PC-9 (cell line): Measurements from ENCODE around the gene ULBP3. TPM values are rescaled to one million over a fixed set of nuclear protein-coding genes. Genes with fewer than 3 reads are reported as not detected.

Source experiments
- BruUV-seq: library from RNA; stranded (reverse); fragments of 400-500 nt; replicated peaks from 2 replicates; lab custom pipeline; 2021; lab: Mats Ljungman, UMichigan
- CTCF ChIA-PET: fragments of 300-600 bp; sonication (Branson Sonifier 250); formaldehyde crosslinking; loops from one replicate; lab custom pipeline; 2022; ENCODE audit warnings: antibody characterized with exemption; lab: Charles Lee
- POLR2A ChIA-PET: fragments of 300-600 bp; sonication (Branson Sonifier 250); formaldehyde crosslinking; loops from one replicate; lab custom pipeline; 2022; ENCODE audit warnings: antibody characterized with exemption; ENCODE audit not compliant: unreplicated experiment; lab: Charles Lee
- DNase-seq, 2 experiments: peaks; one replicate each; pipeline versions ENCODE4 v3.0.0 to v3.0.0-alpha.2; 2015 to 2022; ENCODE audit warnings: mixed read lengths in 1 of 2
- H2AFZ ChIP-seq: fragments of 200-600 bp; sonication (generic); 2 replicates; pipeline ENCODE4 v1.8.1; 2017; ENCODE audit warnings: antibody characterized with exemption
- H3F3A ChIP-seq: fragments of 200-600 bp; sonication (generic); 2 replicates; pipeline ENCODE4 v1.8.1; 2017; ENCODE audit warnings: antibody characterized with exemption, mild to moderate bottlenecking, low read depth; ENCODE audit not compliant: insufficient read depth
- H3K27ac ChIP-seq: fragments of 200-600 bp; sonication (generic); 2 replicates; pipeline ENCODE4 v1.6.1; 2016; ENCODE audit warnings: mixed run types
- H3K27me3 ChIP-seq: fragments of 200-600 bp; sonication (generic); 2 replicates; pipeline ENCODE4 v1.6.1; 2016; ENCODE audit warnings: low read depth, mixed run types; ENCODE audit not compliant: insufficient read depth
- H3K36me3 ChIP-seq: fragments of 200-600 bp; sonication (generic); 2 replicates; pipeline ENCODE4 v1.6.1; 2016; ENCODE audit warnings: low read depth, mixed run types
- H3K4me1 ChIP-seq: fragments of 200-600 bp; sonication (generic); replicated peaks from 2 replicates; pipeline ENCODE4 v1.6.1; 2016; ENCODE audit warnings: mixed run types; ENCODE audit not compliant: insufficient read depth
- H3K4me2 ChIP-seq: fragments of 200-600 bp; sonication (generic); 2 replicates; pipeline ENCODE4 v1.6.1; 2017; ENCODE audit warnings: mixed run types
- H3K4me3 ChIP-seq: fragments of 200-600 bp; sonication (generic); 2 replicates; pipeline ENCODE4 v1.6.1; 2016; ENCODE audit warnings: mixed run types
- H3K79me2 ChIP-seq: fragments of 200-600 bp; sonication (generic); 2 replicates; pipeline ENCODE4 v1.6.1; 2017; ENCODE audit warnings: low read depth, mixed run types
- H3K9me2 ChIP-seq: fragments of 200-600 bp; sonication (generic); 2 replicates; pipeline ENCODE4 v1.8.1; 2017; ENCODE audit warnings: mild to moderate bottlenecking; ENCODE audit not compliant: insufficient read depth
- H3K9me3 ChIP-seq: fragments of 200-600 bp; sonication (generic); 2 replicates; pipeline ENCODE4 v1.8.1; 2016; ENCODE audit warnings: low read depth; ENCODE audit not compliant: insufficient read depth
- H4K20me1 ChIP-seq: fragments of 200-600 bp; sonication (generic); 2 replicates; pipeline ENCODE4 v1.8.1; 2017; ENCODE audit not compliant: insufficient read depth
- CTCF ChIP-seq: fragments of 200-600 bp; sonication (generic); conservative IDR thresholded peaks from 2 replicates; pipeline ENCODE4 v1.6.1; 2017; ENCODE audit warnings: mixed run types, antibody characterized with exemption, mild to moderate bottlenecking, moderate library complexity
- EZH2 ChIP-seq: fragments of 200-600 bp; sonication (generic); IDR thresholded peaks from 2 replicates; pipeline ENCODE4 v1.8.0; 2017; ENCODE audit warnings: antibody characterized with exemption, low read depth
- intact Hi-C: fragments of 100-400 bp; cut with micrococcal nuclease; formaldehyde crosslinking; loops from one replicate; pipeline ENCODE4 v1.10.0; 2022; ENCODE audit not compliant: unreplicated experiment
- total RNA-seq: library from RNA; stranded (reverse); gene quantifications from 2 replicates; pipeline ENCODE4 v1.2.3, GENCODE V29; 2021

The ULBP3 gene
- total RNA-seq, 1 experiment from 2014 or later = 4.2 TPM

DNA sequence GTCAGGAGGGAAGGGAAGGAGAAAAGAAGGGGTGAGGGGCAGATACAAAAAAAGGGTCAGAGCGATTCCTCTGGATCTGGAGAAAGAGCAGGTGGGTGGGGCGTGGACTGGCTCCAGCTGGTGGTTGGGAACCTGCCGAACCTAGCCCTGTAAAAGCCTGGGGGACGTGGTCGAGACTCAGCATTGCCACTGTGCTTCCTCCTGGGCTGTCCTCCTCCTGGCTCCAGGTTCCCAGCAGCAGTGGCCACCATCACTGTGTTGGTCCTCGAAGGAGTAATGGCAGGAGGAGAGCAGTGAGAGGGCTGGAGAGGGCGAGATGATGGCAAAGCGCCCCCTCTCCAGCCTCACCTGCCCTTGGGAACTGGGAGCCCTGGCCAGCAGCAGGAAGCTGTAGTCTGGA, 40.1 kb downstream of the ULBP3 start:
- peaks cover 19% of the 10 kb centered on the region for H3K4me1 ChIP-seq
- no peak overlapping the region for H3K4me3 ChIP-seq
- intact Hi-C loops = no loop called here
- no peaks in the 10 kb centered on the region for H4K20me1 ChIP-seq
- CTCF ChIA-PET = no interaction called here
- no peak overlapping the region for H2AFZ ChIP-seq
- no peaks in the 10 kb centered on the region for H3K9me2 ChIP-seq
- H3F3A ChIP-seq = peaks cover 7% of the 10 kb centered on the region; the same call in 1 of the 2 replicates
- H3K79me2 ChIP-seq = no peaks in the 10 kb centered on the region
- no peaks in the 10 kb centered on the region for H3K36me3 ChIP-seq
- no peak overlapping the region for H3K4me2 ChIP-seq
- no peaks in the 10 kb centered on the region for H3K27me3 ChIP-seq
- DNase-seq = no peak
- no peak for TF ChIP-seq EZH2
- no peak for TF ChIP-seq CTCF
- POLR2A ChIA-PET = no interaction called here
- no peak overlapping the region for H3K27ac ChIP-seq
- no peaks in the 10 kb centered on the region for H3K9me3 ChIP-seq
- no TSS peak for BruUV-seq

GRCh38 chr6:150027806-150028565, 40.9 kb downstream of the ULBP3 start:
- H3K4me1 ChIP-seq = peaks cover 19% of the 10 kb centered on the region
- H3F3A ChIP-seq = peaks cover 7% of the 10 kb centered on the region; the same call in 1 of the 2 replicates
- no peaks in the 10 kb centered on the region for H3K9me2 ChIP-seq
- no peaks in the 10 kb centered on the region for H3K79me2 ChIP-seq
- H2AFZ ChIP-seq = no peak overlapping the region
- no peaks in the 10 kb centered on the region for H3K36me3 ChIP-seq
- ChIA-PET POLR2A (no interaction called here), CTCF (no interaction called here)
- DNase-seq = no peak
- no TSS peak for BruUV-seq
- intact Hi-C loops = no loop called here
- H3K27ac ChIP-seq = no peak overlapping the region
- H3K4me3 ChIP-seq = no peak overlapping the region
- H3K9me3 ChIP-seq = no peaks in the 10 kb centered on the region
- H3K4me2 ChIP-seq = no peak overlapping the region
- no peaks in the 10 kb centered on the region for H3K27me3 ChIP-seq
- TF ChIP-seq CTCF (no peak), EZH2 (no peak)
- H4K20me1 ChIP-seq = no peaks in the 10 kb centered on the region

- peaks cover 19% of the 10 kb centered on the region for H3K4me1 ChIP-seq
- H3K4me2 ChIP-seq = no peak overlapping the region
- no TSS peak for BruUV-seq
- ChIA-PET POLR2A (no interaction called here), CTCF (no interaction called here)
- H2AFZ ChIP-seq = no peak overlapping the region
- no peaks in the 10 kb centered on the region for H3K9me2 ChIP-seq
- H4K20me1 ChIP-seq = no peaks in the 10 kb centered on the region
- H3K4me3 ChIP-seq = no peak overlapping the region
- no peaks in the 10 kb centered on the region for H3K27me3 ChIP-seq
- H3K36me3 ChIP-seq = no peaks in the 10 kb centered on the region
- no peak for TF ChIP-seq CTCF
- intact Hi-C loops = no loop called here
- H3K27ac ChIP-seq = no peak overlapping the region
- H3K9me3 ChIP-seq = no peaks in the 10 kb centered on the region
- no peaks in the 10 kb centered on the region for H3K79me2 ChIP-seq
- peaks cover 7% of the 10 kb centered on the region; the same call in 1 of the 2 replicates for H3F3A ChIP-seq
- no peak for DNase-seq
Measured at GRCh38 chr6:150026976-150027805, 41.7 kb downstream of the ULBP3 start.
